Frontal cortex (tissue), 4 donors: ENCODE measurements around the gene TSTD1. TPM values are rescaled to one million over a fixed set of nuclear protein-coding genes. Genes with fewer than 3 reads are reported as not detected.
"Not testable (repeated sequence)": the region's sequence is repeated elsewhere in the genome, so short reads cannot be mapped to it uniquely, and the experiment has no call there.

Source experiments
- DNase-seq, 2 donors: peaks; one replicate each; pipeline ENCODE4 v3.0.0; 2012; ENCODE audit warnings: low spot score in 2 of 2
- FAIRE-seq: peaks from 2 replicates; lab custom pipeline; 2012; peaks lifted over from hg19 to GRCh38; lab: Jason Lieb, UNC
- total RNA-seq: library from RNA; depleted of rRNA; stranded (reverse); fragments of >200 nt; gene quantifications from one replicate; pipeline ENCODE4 v1.2.3, GENCODE V29; 2014
- donor health status: control.
- donor health status: control.
- donor health status: control.

The TSTD1 gene
- total RNA-seq, 1 donor from 2014 or later = 32.6 TPM

- DNase-seq = no peak
- FAIRE-seq = no peak
Measured at GRCh38 chr1:161069731-161070270, 31.0 kb upstream of the TSTD1 start, which contains the start of gene ARHGAP30. ARHGAP30 (minus strand) TSS chr1:161069891; CDS start chr1:161069624, 267 bp downstream.

- FAIRE-seq = no peak
- DNase-seq = no peak
Measured at GRCh38 chr1:161069241-161069640, 30.5 kb upstream of the TSTD1 start.

GRCh38 chr1:161068306-161069234 lies 29.8 kb upstream of the TSTD1 start:
- FAIRE-seq (no peak), DNase-seq (no peak)

GRCh38 chr1:161066694-161067093 lies 27.9 kb upstream of the TSTD1 start:
- no peak for DNase-seq
- FAIRE-seq = no peak

- not testable (repeated sequence) for FAIRE-seq
Measured at GRCh38 chr1:161065681-161066080, 26.9 kb upstream of the TSTD1 start.

GRCh38 chr1:161063936-161064335 lies 25.2 kb upstream of the TSTD1 start:
- not testable (repeated sequence) for FAIRE-seq, DNase-seq

More at GRCh38 chr1:161065681-161066080, 26.9 kb upstream of the TSTD1 start:
- not testable (repeated sequence) for DNase-seq

- no peak for DNase-seq
- no peak for FAIRE-seq
Measured at GRCh38 chr1:161061419-161061818, 22.7 kb upstream of the TSTD1 start.

GRCh38 chr1:161059293-161059692 lies 20.5 kb upstream of the TSTD1 start:
- FAIRE-seq (no peak), DNase-seq (no peak)

GRCh38 chr1:161054805-161055204 lies 16.0 kb upstream of the TSTD1 start:
- no peak for FAIRE-seq

GRCh38 chr1:161054232-161054631 lies 15.5 kb upstream of the TSTD1 start:
- FAIRE-seq (no peak), DNase-seq (no peak)

More at GRCh38 chr1:161054805-161055204, 16.0 kb upstream of the TSTD1 start:
- no peak for DNase-seq

GRCh38 chr1:161052899-161053298 lies 14.1 kb upstream of the TSTD1 start:
- DNase-seq (no peak), FAIRE-seq (no peak)

- FAIRE-seq = no peak
- DNase-seq = no peak
Measured at GRCh38 chr1:161051219-161051618, 12.5 kb upstream of the TSTD1 start.

GRCh38 chr1:161048949-161049722 lies 10.4 kb upstream of the TSTD1 start:
- FAIRE-seq (no peak), DNase-seq (no peak)

- FAIRE-seq (no peak), DNase-seq (no peak)
Measured at GRCh38 chr1:161047436-161048420, 9.0 kb upstream of the TSTD1 start.

- FAIRE-seq (no peak), DNase-seq (no peak)
Measured at GRCh38 chr1:161046605-161047228, 8.0 kb upstream of the TSTD1 start.

GRCh38 chr1:161045736-161046604 lies 7.2 kb upstream of the TSTD1 start, which contains the start of gene USF1:
USF1 (minus strand) TSS chr1:161045977; CDS start chr1:161043275, 2,702 bp downstream.
- FAIRE-seq = no peak
- peak; percentile 90 to 91 for DNase-seq

- DNase-seq = peak; percentile 62 to 64
- FAIRE-seq = no peak
Measured at GRCh38 chr1:161044908-161045735, 6.4 kb upstream of the TSTD1 start.
